Activated CD4-positive, alpha-beta memory T cell treated with anti-CD3 and anti-CD28 coated beads, Interleukin-2, amount 10 ng/mL, durations not matched to agents 7 days and 5 days (primary cell): ENCODE results near the gene SDR42E1. TPM values are rescaled to one million over a fixed set of nuclear protein-coding genes. Genes with fewer than 3 reads are reported as not detected.

ENCODE experiments used
- CTCF ChIA-PET: fragments of 350-600 bp; sonication (Branson Sonifier 250); formaldehyde crosslinking; loops from one replicate; lab custom pipeline; 2021; ENCODE audit warnings: antibody characterized with exemption, inconsistent platforms; lab: Charles Lee
- POLR2A ChIA-PET: fragments of 350-600 bp; sonication (Branson Sonifier 250); formaldehyde crosslinking; loops from one replicate; lab custom pipeline; 2021; ENCODE audit warnings: antibody characterized with exemption; lab: Charles Lee
- DNase-seq: peaks from one replicate; pipeline ENCODE4 v3.0.0-alpha.2; 2020
- H3K27ac Mint-ChIP-seq: one replicate; pipeline ENCODE4 v1.8.0; 2021; ENCODE audit warnings: mild to moderate bottlenecking, mixed read lengths
- H3K27me3 Mint-ChIP-seq: one replicate; pipeline ENCODE4 v1.8.0; 2021; ENCODE audit warnings: mixed read lengths
- H3K36me3 Mint-ChIP-seq: one replicate; pipeline ENCODE4 v1.8.0; 2021; ENCODE audit warnings: low read depth, mixed read lengths
- H3K4me1 Mint-ChIP-seq: one replicate; pipeline ENCODE4 v1.8.0; 2021; ENCODE audit warnings: mixed read lengths
- H3K4me3 Mint-ChIP-seq: one replicate; pipeline ENCODE4 v1.8.0; 2021; ENCODE audit warnings: mild to moderate bottlenecking, mixed read lengths
- H3K9me3 Mint-ChIP-seq: one replicate; pipeline ENCODE4 v1.8.0; 2021; ENCODE audit warnings: mixed read lengths
- total RNA-seq, 2 experiments: library from RNA; stranded (reverse); gene quantifications; one replicate each; pipeline ENCODE4 v1.2.3, GENCODE V29; 2021

Gene SDR42E1, protein sequence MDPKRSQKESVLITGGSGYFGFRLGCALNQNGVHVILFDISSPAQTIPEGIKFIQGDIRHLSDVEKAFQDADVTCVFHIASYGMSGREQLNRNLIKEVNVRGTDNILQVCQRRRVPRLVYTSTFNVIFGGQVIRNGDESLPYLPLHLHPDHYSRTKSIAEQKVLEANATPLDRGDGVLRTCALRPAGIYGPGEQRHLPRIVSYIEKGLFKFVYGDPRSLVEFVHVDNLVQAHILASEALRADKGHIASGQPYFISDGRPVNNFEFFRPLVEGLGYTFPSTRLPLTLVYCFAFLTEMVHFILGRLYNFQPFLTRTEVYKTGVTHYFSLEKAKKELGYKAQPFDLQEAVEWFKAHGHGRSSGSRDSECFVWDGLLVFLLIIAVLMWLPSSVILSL
- 1 to 10 TPM; 5.8 to 5.9 TPM for total RNA-seq

DNA sequence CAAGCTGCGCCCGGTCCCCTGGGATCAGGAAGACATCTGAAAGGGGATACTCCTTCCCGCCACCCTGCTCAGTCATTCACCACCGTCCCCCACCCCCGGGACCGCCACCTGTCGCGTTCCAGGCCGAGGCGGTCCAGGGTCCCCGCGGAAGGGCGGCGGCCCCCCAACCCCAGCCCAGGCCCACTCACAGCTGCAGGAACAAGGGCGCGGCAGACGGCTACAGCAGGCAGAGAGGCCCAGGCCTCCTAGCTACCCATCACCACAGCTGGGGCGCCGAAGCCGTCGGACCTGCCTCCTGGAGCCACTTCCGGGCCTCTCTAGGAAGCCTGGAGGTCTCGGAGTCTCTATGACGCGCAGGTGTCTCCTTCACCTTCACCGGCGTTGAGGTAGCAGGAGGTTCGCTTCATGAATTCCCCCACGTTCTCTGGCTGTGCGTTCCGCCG is at the start of gene SDR42E1:
TSS of gene SDR42E1 (minus strand) at position 272 of the 443 bp plus-strand sequence. CDS start 10,612 bp downstream, outside the sequence.
- peaks cover 17% of the 10 kb centered on the region for H3K27me3 Mint-ChIP-seq

GRCh38 chr16:82059983-82060421 is 48.7 kb upstream of the SDR42E1 start:
- H3K27ac Mint-ChIP-seq = no peak overlapping the region

More for the DNA sequence above, at the start of gene SDR42E1:
- DNase-seq = peak; percentile 68
- H3K36me3 Mint-ChIP-seq = peaks cover 32% of the 10 kb centered on the region
- POLR2A ChIA-PET = interaction anchor here (0.8 kb wide), 1 partner anchor 159 kb away, joined by 3 read pairs; the partner anchor contains the start of gene MPHOSPH6
- H3K27ac Mint-ChIP-seq = peak within 1 kb of the TSS; percentile 23
- peaks cover 17% of the 10 kb centered on the region for H3K4me1 Mint-ChIP-seq
- peaks cover 26% of the 10 kb centered on the region for H3K9me3 Mint-ChIP-seq
- CTCF ChIA-PET = interaction anchor here (1.1 kb wide), 1 partner anchor 158 kb away, joined by 3 read pairs; the partner anchor contains the start of gene MPHOSPH6
- H3K4me3 Mint-ChIP-seq = peak within 1 kb of the TSS; percentile 75

DNA sequence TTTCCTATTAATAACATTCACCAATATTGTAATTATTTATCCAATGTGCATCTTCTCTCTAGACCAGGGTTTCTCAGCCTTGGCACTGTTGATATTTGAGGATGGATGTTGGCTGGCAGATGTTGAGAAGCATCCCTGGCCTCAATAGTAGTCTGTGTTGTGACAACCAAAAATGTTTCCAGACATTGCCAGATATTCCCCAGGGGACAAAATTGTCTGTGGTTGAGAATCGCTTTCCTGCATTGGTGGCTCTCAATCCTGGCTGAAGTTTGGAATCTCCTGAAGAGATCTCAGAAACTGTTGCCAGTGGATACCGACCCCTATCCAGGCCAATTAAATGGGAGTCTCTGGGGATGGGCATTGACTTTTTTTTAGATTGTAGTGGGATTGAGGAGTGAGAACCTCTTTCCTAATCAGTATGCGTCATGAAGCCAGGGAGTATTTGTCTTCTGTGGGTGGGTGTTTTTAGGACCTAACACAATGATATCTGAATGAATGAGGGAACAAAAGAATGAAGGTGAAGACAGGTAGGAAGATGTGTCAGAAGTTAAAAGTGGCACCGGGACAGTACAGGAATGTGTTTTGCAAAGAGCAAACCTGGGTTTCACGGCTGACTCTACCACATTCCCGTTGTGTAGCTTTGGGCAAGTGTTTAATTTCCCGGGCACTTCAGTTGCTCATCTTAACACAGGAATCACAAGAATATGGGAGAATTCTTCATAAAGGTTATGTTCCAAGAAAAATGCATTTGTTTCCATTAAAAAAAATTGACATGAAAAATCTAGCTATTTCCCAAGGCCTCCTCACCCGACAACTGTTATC is 48.1 kb upstream of the SDR42E1 start:
- no peak for DNase-seq
- POLR2A ChIA-PET = no interaction called here
- Mint-ChIP-seq H3K9me3 (no peaks in the 10 kb centered on the region), H3K27me3 (peaks cover 27% of the 10 kb centered on the region), H3K27ac (no peak overlapping the region), H3K4me1 (no peaks in the 10 kb centered on the region), H3K4me3 (no peak overlapping the region), H3K36me3 (no peaks in the 10 kb centered on the region)
- CTCF ChIA-PET = interaction anchor here (1.7 kb wide), 1 partner anchor 169 kb away, joined by 4 read pairs; no protein-coding TSS in a partner anchor

More at GRCh38 chr16:82059983-82060421, 48.7 kb upstream of the SDR42E1 start:
- no peaks in the 10 kb centered on the region for H3K4me1 Mint-ChIP-seq
- CTCF ChIA-PET = interaction anchor here (1.7 kb wide), 1 partner anchor 170 kb away, joined by 4 read pairs; no protein-coding TSS in a partner anchor
- H3K27me3 Mint-ChIP-seq = peaks cover 25% of the 10 kb centered on the region
- no peak overlapping the region for H3K4me3 Mint-ChIP-seq
- POLR2A ChIA-PET = no interaction called here
- no peak for DNase-seq
- no peaks in the 10 kb centered on the region for H3K36me3 Mint-ChIP-seq
- no peaks in the 10 kb centered on the region for H3K9me3 Mint-ChIP-seq

DNA sequence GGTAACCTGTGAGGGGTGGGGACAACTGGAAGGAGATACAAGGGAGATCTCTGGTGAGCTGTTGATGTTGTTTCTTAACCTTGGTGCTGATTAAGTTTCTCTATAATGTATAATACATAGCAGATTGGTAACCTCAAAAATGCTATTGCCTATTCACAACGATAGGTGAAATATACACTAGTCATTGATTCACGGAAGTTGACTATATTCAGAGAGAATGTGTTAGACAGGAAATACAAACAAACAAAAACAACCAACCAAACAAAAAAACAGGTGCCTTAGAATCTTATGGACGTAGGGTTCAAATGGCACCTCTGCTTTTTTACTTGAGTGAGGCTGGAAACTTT is 45.3 kb upstream of the SDR42E1 start:
- H3K36me3 Mint-ChIP-seq = no peaks in the 10 kb centered on the region
- ChIA-PET CTCF (no interaction called here), POLR2A (no interaction called here)
- no peak for DNase-seq
- no peaks in the 10 kb centered on the region for H3K9me3 Mint-ChIP-seq
- H3K4me1 Mint-ChIP-seq = no peaks in the 10 kb centered on the region
- H3K27me3 Mint-ChIP-seq = peaks cover 21% of the 10 kb centered on the region
- no peak overlapping the region for H3K4me3 Mint-ChIP-seq
- no peak overlapping the region for H3K27ac Mint-ChIP-seq

- POLR2A ChIA-PET = no interaction called here
- CTCF ChIA-PET = no interaction called here
- Mint-ChIP-seq H3K4me3 (no peak overlapping the region), H3K4me1 (no peaks in the 10 kb centered on the region), H3K36me3 (no peaks in the 10 kb centered on the region), H3K27ac (no peak overlapping the region), H3K9me3 (no peaks in the 10 kb centered on the region), H3K27me3 (peaks cover 23% of the 10 kb centered on the region)
- no peak for DNase-seq
Measured at GRCh38 chr16:82055728-82056549, 44.7 kb upstream of the SDR42E1 start.

- Mint-ChIP-seq H3K4me3 (no peak overlapping the region), H3K9me3 (no peaks in the 10 kb centered on the region), H3K36me3 (no peaks in the 10 kb centered on the region), H3K27ac (no peak overlapping the region), H3K27me3 (peaks cover 24% of the 10 kb centered on the region), H3K4me1 (no peaks in the 10 kb centered on the region)
- DNase-seq = no peak
- ChIA-PET CTCF (no interaction called here), POLR2A (no interaction called here)
Measured at GRCh38 chr16:82055117-82055516, 43.8 kb upstream of the SDR42E1 start.

DNA sequence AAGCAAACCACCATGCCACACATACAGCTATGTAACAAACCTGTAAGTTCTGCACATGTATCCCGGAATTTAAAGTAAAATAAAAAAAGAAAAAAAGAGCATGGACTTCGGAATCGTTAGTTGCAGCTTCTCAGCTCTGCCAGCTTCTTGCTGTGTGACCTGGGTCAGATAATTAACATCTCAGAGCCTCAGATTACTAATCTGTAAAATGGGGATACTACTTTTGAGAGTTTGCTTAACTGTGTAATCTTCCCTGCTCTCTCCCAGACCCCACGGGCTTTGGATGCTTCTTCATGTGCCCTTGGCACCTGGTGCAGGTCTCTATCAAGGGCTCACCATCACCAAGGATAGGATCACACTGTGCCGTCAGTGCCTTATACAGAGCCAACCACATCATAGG is 40.4 kb upstream of the SDR42E1 start:
- no peak overlapping the region for H3K4me3 Mint-ChIP-seq
- no peak for DNase-seq
- H3K4me1 Mint-ChIP-seq = no peaks in the 10 kb centered on the region

DNA sequence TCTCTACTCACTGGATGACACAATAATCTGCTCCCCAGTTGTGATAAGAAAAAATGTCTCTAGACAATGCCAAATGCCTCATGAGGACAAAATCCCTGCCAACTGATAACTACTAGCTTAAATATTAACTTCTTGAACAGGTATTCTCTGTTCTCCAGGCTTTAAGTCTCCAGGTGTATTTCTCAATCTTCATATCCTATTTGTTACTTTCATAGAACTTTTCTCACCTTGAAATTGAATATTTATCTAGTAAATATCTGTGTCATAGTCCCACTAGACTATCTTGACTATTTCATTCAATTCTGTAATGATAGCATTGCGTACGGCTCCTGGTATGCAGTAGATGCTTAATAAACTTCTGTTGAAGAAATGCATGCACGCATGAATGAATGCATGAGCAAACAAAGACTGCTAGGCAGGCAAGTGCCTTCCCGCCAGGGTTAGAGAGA is 39.7 kb upstream of the SDR42E1 start:
- no peaks in the 10 kb centered on the region for H3K4me1 Mint-ChIP-seq
- no peak overlapping the region for H3K4me3 Mint-ChIP-seq
- no peak overlapping the region for H3K27ac Mint-ChIP-seq
- DNase-seq = no peak
- no peaks in the 10 kb centered on the region for H3K36me3 Mint-ChIP-seq
- H3K27me3 Mint-ChIP-seq = peaks cover 37% of the 10 kb centered on the region
- ChIA-PET POLR2A (no interaction called here), CTCF (no interaction called here)
- no peaks in the 10 kb centered on the region for H3K9me3 Mint-ChIP-seq

More for the DNA sequence above, 40.4 kb upstream of the SDR42E1 start:
- Mint-ChIP-seq H3K27ac (no peak overlapping the region), H3K27me3 (peaks cover 37% of the 10 kb centered on the region), H3K36me3 (no peaks in the 10 kb centered on the region), H3K9me3 (no peaks in the 10 kb centered on the region)
- CTCF ChIA-PET = no interaction called here
- POLR2A ChIA-PET = no interaction called here

GRCh38 chr16:82050506-82050905 is 39.2 kb upstream of the SDR42E1 start:
- Mint-ChIP-seq H3K27ac (no peak overlapping the region), H3K9me3 (no peaks in the 10 kb centered on the region), H3K27me3 (peaks cover 33% of the 10 kb centered on the region), H3K4me1 (no peaks in the 10 kb centered on the region), H3K36me3 (no peaks in the 10 kb centered on the region), H3K4me3 (no peak overlapping the region)
- POLR2A ChIA-PET = no interaction called here
- DNase-seq = no peak
- CTCF ChIA-PET = no interaction called here

DNA sequence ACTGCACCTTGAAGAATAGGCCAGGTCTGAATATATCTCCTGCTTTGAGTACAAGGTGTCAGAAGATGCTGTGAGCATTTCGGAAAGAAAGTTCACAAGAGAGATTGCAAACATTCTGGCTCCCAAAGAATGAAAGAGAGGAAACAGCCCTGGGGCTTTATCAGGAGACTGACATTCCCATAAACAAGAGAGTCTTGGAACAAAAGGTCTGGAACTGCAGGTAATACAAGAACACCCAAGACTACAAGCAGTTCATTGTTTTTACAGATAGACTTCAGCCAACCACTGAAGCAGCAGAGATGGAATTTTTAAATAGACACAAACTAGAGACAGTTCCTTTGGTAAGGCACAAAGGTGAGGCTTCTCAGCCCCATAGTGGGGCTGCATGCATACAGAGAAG is 38.2 kb upstream of the SDR42E1 start:
- DNase-seq = no peak
- POLR2A ChIA-PET = no interaction called here
- no peaks in the 10 kb centered on the region for H3K4me1 Mint-ChIP-seq
- no peak overlapping the region for H3K4me3 Mint-ChIP-seq
- H3K27me3 Mint-ChIP-seq = peaks cover 25% of the 10 kb centered on the region
- H3K9me3 Mint-ChIP-seq = no peaks in the 10 kb centered on the region
- H3K27ac Mint-ChIP-seq = no peak overlapping the region
- CTCF ChIA-PET = no interaction called here
- no peaks in the 10 kb centered on the region for H3K36me3 Mint-ChIP-seq

DNA sequence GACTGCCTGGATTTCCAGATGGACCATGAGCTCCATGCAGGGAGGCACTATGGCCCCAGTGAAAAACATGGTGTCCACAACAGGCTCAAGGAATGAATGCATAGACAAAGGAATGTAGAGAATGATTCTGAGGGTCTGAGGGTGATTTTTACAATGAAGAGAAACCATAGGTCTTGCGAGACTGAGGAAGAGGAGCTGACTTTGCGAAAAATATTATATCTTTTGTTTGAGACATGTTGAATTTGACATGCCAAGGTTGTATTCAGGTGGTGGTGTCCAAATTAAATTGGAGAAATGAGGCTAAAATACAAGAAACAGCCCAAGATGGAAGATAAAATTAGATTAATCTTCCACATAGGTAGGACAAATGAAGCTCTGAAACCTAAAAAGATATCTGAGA is 36.5 kb upstream of the SDR42E1 start:
- POLR2A ChIA-PET = no interaction called here

GRCh38 chr16:82047374-82047773 is 36.1 kb upstream of the SDR42E1 start:
- Mint-ChIP-seq H3K36me3 (no peaks in the 10 kb centered on the region), H3K4me1 (no peaks in the 10 kb centered on the region), H3K4me3 (no peak overlapping the region), H3K9me3 (no peaks in the 10 kb centered on the region), H3K27me3 (peaks cover 25% of the 10 kb centered on the region), H3K27ac (no peak overlapping the region)
- POLR2A ChIA-PET = no interaction called here
- CTCF ChIA-PET = interaction anchor here (1.5 kb wide), 1 partner anchor 14 kb away, joined by 3 read pairs; no protein-coding TSS in a partner anchor
- DNase-seq = no peak

More for the DNA sequence above, 36.5 kb upstream of the SDR42E1 start:
- no peaks in the 10 kb centered on the region for H3K36me3 Mint-ChIP-seq
- peaks cover 25% of the 10 kb centered on the region for H3K27me3 Mint-ChIP-seq
- CTCF ChIA-PET = no interaction called here
- no peaks in the 10 kb centered on the region for H3K9me3 Mint-ChIP-seq
- H3K4me3 Mint-ChIP-seq = no peak overlapping the region
- no peaks in the 10 kb centered on the region for H3K4me1 Mint-ChIP-seq
- no peak for DNase-seq
- H3K27ac Mint-ChIP-seq = no peak overlapping the region
